GM12873 (cell line): Measurements from ENCODE around the gene RAD9B.

Experiments used
- CTCF ChIP-seq: IDR thresholded peaks from 2 replicates; pipeline ENCODE4 v1.5.1; 2012; ENCODE audit warnings: low read depth, mild to moderate bottlenecking, moderate library complexity, low read length, control low read depth; ENCODE audit not compliant: insufficient read depth; ENCODE audit errors: missing control alignments

The RAD9B gene

GRCh38 chr12:110533607-110534006, 31.5 kb downstream of the RAD9B start:
- TF ChIP-seq CTCF: no peak

GRCh38 chr12:110534811-110535210, 32.7 kb downstream of the RAD9B start:
- no peak for TF ChIP-seq CTCF

GRCh38 chr12:110536834-110537604, 34.9 kb downstream of the RAD9B start:
- TF ChIP-seq CTCF: no peak

GRCh38 chr12:110537605-110538409, 35.7 kb downstream of the RAD9B start:
- no peak for TF ChIP-seq CTCF

GRCh38 chr12:110538869-110539622, 36.9 kb downstream of the RAD9B start:
- no peak for TF ChIP-seq CTCF

GRCh38 chr12:110540048-110540447, 37.9 kb downstream of the RAD9B start:
- no peak for TF ChIP-seq CTCF
